Natural killer cell treated with Interleukin-12 subunit alpha and Interleukin-12 subunit beta and Interleukin-15 and Interleukin-18, amount 100 ng/mL, for 72 hours (primary cell): ENCODE results near the gene HERC6. TPM values are rescaled to one million over a fixed set of nuclear protein-coding genes. Genes with fewer than 3 reads are reported as not detected.
"Not testable (repeated sequence)": the region's sequence is repeated elsewhere in the genome, so short reads cannot be mapped to it uniquely, and the experiment has no call there.

Experiments
- ATAC-seq, 2 donors: fragments of 150-1000 bp; cut with Tn5 transposase in 1 of 2; sonication (Bioruptor Pico), chemical (Tn5 transposase) in 1 of 2; 2 replicates each; pipeline ENCODE4 v1.10.0; 2021
- DNase-seq: peaks from one replicate; pipeline ENCODE4 v3.0.0; 2022; ENCODE audit warnings: low spot score
- H3K27ac Mint-ChIP-seq, 2 donors: 1 replicate in 1 of 2; 2 replicates in 1 of 2; pipeline ENCODE4 v1.8.0; 2022; ENCODE audit warnings: mixed read lengths in 2 of 2, mild to moderate bottlenecking in 1 of 2, moderate library complexity in 1 of 2
- H3K27me3 Mint-ChIP-seq, 2 donors: 1 replicate in 1 of 2; 2 replicates in 1 of 2; pipeline ENCODE4 v1.8.0; 2022; ENCODE audit warnings: mixed read lengths in 2 of 2
- H3K36me3 Mint-ChIP-seq: one replicate; pipeline ENCODE4 v1.8.0; 2022; ENCODE audit warnings: mixed read lengths
- H3K4me1 Mint-ChIP-seq, 2 donors: 1 replicate in 1 of 2; 2 replicates in 1 of 2; pipeline ENCODE4 v1.8.0; 2022; ENCODE audit warnings: low read depth in 2 of 2, mixed read lengths in 2 of 2, mild to moderate bottlenecking in 1 of 2
- H3K4me3 Mint-ChIP-seq: one replicate; pipeline ENCODE4 v1.8.0; 2022; ENCODE audit warnings: mixed read lengths
- H3K9me3 Mint-ChIP-seq: 2 replicates; pipeline ENCODE4 v1.8.0; 2022; ENCODE audit warnings: mixed read lengths
- total RNA-seq, 2 donors: library from RNA; stranded (reverse); gene quantifications; one replicate each; pipeline ENCODE4 v1.2.3, GENCODE V29; 2022

The HERC6 gene
- 10 to 100 TPM in 1 of 2 donors, 1 to 10 TPM in 1; 8.0 to 10.9 TPM for total RNA-seq

DNA sequence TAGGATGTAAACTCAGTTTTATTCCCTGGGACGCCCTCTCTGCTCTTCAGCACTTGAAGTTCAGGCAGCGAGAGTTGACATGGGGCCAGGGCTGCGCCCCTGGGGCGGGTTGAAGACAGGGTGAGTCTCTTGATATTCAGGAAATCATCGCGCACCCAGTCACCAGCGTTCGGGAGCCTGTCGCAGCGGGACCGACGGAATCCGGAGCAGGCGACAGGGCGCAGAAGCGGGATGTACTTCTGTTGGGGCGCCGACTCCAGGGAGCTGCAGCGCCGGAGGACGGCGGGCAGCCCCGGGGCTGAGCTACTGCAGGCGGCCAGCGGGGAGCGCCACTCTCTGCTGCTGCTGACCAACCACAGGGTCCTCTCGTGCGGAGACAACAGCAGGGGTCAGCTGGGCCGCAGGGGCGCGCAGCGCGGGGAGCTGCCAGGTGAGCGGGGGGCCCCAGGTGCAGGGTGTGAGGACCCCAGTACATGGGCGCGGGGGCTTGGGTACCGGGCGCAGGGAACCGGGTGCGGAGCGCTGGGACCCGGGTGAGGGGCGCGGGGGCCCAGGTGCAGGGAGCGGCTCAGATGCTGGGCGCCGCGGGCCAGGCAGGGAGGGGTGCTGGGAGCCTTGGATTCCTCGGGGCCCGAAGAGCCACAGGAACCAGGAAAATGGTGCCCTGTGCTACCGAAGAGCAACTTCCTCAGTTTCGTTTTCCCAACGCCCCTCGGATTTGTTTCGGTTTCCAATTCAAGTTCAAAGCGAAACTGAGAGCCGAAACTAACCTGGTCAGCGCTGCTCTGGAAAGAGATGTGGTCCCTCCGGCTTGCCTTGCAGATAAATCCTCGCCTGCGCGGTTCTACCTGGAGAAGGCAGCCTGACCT is at the start of gene HERC6:
TSS of gene HERC6 (plus strand) at position 162 of the 869 bp plus-strand sequence. CDS start at position 232, 70 bp downstream.
- Mint-ChIP-seq H3K36me3 (peaks cover 9% of the 10 kb centered on the region), H3K4me1 (peaks cover 25 to 37% of the 10 kb centered on the region in 2 donors), H3K27ac (peak within 1 kb of the TSS; percentile 3 to 80), H3K4me3 (peak within 1 kb of the TSS; percentile 86), H3K9me3 (no peaks in the 10 kb centered on the region), H3K27me3 (no peaks in the 10 kb centered on the region)
- ATAC-seq (peak; percentile 84 to 89), DNase-seq (peak; percentile 90)

DNA sequence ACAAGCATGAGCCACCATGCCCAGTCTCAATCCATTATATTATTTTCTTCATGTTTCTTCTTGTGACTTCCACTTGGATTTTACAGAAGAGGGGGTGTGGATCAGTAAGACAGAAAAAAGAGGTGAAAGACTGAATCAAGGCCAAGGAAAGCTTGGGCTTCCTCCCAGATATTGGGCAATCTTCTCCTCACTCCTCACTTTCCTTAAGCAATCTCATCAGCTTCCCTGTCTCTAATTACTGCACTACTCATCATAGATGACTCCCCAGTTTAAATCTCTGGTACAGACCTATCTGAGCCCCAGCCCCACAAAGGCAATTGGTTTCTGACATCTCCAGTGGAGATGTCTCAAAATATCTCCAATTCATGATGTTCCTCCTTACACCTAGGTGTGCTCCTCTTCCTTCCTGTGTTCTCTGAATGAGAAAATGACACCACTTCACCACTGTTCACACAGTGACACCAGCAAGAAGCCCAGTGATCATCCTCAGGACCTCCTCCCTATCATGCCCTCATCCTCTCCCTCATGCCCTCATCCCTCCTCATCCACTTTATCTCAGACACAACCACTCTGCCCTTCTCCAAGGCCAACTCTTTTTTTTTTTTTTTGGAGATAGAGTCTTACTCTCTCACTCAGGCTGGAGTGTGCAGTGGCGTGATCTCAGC is 44.8 kb upstream of the HERC6 start:
- Mint-ChIP-seq H3K4me3 (no peak overlapping the region), H3K27me3 (peaks cover 8 to 24% of the 10 kb centered on the region in 2 donors), H3K9me3 (no peaks in the 10 kb centered on the region), H3K4me1 (peaks cover 5 to 6% of the 10 kb centered on the region in 2 donors), H3K36me3 (no peaks in the 10 kb centered on the region), H3K27ac (no peak overlapping the region)
- ATAC-seq (no peak), DNase-seq (no peak)

- no peak overlapping the region for H3K4me3 Mint-ChIP-seq
- no peak for ATAC-seq
- H3K27me3 Mint-ChIP-seq = peaks cover 8 to 24% of the 10 kb centered on the region in 2 donors
- H3K27ac Mint-ChIP-seq = no peak overlapping the region
- no peaks in the 10 kb centered on the region for H3K36me3 Mint-ChIP-seq
- DNase-seq = no peak
- peaks cover 5 to 6% of the 10 kb centered on the region in 2 donors for H3K4me1 Mint-ChIP-seq
- no peaks in the 10 kb centered on the region for H3K9me3 Mint-ChIP-seq
These were observed 43.5 kb upstream of the HERC6 start for GRCh38 chr4:88335092-88335665.

GRCh38 chr4:88341227-88342192 is 37.1 kb upstream of the HERC6 start:
- no peaks in the 10 kb centered on the region for H3K4me1 Mint-ChIP-seq
- ATAC-seq (no peak), DNase-seq (no peak)
- H3K9me3 Mint-ChIP-seq = no peaks in the 10 kb centered on the region
- H3K27ac Mint-ChIP-seq = no peak overlapping the region
- no peaks in the 10 kb centered on the region for H3K36me3 Mint-ChIP-seq
- H3K27me3 Mint-ChIP-seq = no peaks in the 10 kb centered on the region
- no peak overlapping the region for H3K4me3 Mint-ChIP-seq

GRCh38 chr4:88346902-88347301 is 31.8 kb upstream of the HERC6 start:
- H3K9me3 Mint-ChIP-seq, ATAC-seq, H3K27me3 Mint-ChIP-seq, DNase-seq, H3K27ac Mint-ChIP-seq, H3K4me3 Mint-ChIP-seq, H3K36me3 Mint-ChIP-seq, H3K4me1 Mint-ChIP-seq: not testable (repeated sequence)

GRCh38 chr4:88348761-88349160 is 29.9 kb upstream of the HERC6 start:
- not testable (repeated sequence) for H3K4me3 Mint-ChIP-seq, ATAC-seq, DNase-seq, H3K27me3 Mint-ChIP-seq, H3K36me3 Mint-ChIP-seq, H3K27ac Mint-ChIP-seq, H3K4me1 Mint-ChIP-seq, H3K9me3 Mint-ChIP-seq

DNA sequence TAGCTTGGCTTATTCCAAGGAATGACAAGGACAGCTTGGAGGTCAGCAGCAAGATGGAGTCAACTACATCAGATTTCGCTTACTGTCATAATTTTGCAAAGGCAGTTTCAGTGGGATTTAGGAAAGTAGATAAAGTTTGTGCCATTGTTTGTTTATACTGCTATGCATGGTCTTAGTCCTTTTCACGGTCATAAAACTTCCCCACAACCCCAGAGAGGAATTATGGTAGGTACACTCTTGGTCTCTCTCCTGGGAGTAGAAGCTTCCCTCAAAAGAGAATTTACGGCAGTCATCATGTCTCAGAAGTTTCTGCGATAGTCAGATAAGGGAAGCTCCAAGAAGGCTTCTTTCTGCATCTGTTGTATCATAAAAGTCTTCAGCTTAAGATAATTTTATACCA is 27.9 kb upstream of the HERC6 start:
- no peaks in the 10 kb centered on the region for H3K4me1 Mint-ChIP-seq
- H3K4me3 Mint-ChIP-seq = no peak overlapping the region
- DNase-seq (no peak), ATAC-seq (no peak)
- H3K27ac Mint-ChIP-seq = no peak overlapping the region
- no peaks in the 10 kb centered on the region for H3K27me3 Mint-ChIP-seq
- H3K36me3 Mint-ChIP-seq = peaks cover 8% of the 10 kb centered on the region
- no peaks in the 10 kb centered on the region for H3K9me3 Mint-ChIP-seq

DNA sequence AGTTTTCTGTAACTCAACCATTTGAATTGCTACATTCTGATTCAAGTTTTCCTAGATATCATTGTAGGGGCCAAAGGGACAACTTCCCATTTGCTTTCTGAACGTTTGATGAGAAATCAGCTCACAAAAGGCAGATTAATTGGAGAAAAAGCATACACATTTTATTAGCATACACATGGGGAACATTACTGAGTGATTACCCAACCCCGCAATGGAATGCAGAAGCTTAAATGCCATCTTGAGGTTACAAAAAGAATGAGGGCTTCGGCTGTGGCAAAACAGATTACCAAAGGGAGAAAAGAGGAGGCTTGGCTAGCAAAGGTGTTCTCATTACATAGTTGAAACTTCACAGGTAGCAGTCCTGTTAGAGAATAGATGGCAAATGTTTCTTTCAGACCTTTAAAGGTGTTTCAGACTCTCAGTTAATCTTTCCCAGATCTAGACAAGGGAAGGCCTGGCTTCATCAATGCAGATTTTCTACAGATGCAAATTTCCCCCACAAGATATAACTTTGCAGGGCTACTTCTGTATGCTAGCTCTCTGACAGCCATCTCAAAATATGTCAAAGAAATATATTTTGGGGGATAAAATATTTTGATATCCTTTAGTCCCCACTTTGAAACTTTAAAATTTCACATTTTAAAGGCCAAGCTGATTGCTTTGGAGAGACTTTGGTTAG is 26.5 kb upstream of the HERC6 start:
- H3K27ac Mint-ChIP-seq = no peak overlapping the region
- peaks cover 8% of the 10 kb centered on the region for H3K36me3 Mint-ChIP-seq
- no peak for ATAC-seq
- no peaks in the 10 kb centered on the region for H3K9me3 Mint-ChIP-seq
- H3K27me3 Mint-ChIP-seq = no peaks in the 10 kb centered on the region
- no peaks in the 10 kb centered on the region for H3K4me1 Mint-ChIP-seq
- no peak overlapping the region for H3K4me3 Mint-ChIP-seq
- DNase-seq = no peak

DNA sequence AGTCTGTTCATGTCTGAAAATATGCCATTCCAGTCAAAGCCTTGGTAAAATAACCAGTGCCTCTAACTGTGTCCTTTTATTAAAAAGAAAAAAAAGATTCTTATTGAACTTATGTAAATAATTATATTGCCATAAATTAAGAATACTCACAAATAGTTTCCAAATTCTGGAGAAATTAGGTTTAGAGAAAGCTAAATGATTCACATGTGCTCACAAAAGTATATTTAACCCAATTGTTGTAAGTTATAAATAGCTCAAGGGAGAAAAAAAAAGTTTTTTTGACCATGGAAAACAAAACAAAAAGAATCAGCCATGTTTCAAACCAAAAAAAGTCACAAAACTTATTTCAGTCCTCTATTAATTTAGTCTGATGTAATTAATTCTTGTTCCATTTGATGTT is 25.3 kb upstream of the HERC6 start:
- no peaks in the 10 kb centered on the region for H3K9me3 Mint-ChIP-seq
- no peak for DNase-seq
- no peaks in the 10 kb centered on the region for H3K27me3 Mint-ChIP-seq
- no peak overlapping the region for H3K4me3 Mint-ChIP-seq
- no peak for ATAC-seq
- H3K36me3 Mint-ChIP-seq = peaks cover 8% of the 10 kb centered on the region
- H3K4me1 Mint-ChIP-seq = no peaks in the 10 kb centered on the region
- H3K27ac Mint-ChIP-seq = no peak overlapping the region

DNA sequence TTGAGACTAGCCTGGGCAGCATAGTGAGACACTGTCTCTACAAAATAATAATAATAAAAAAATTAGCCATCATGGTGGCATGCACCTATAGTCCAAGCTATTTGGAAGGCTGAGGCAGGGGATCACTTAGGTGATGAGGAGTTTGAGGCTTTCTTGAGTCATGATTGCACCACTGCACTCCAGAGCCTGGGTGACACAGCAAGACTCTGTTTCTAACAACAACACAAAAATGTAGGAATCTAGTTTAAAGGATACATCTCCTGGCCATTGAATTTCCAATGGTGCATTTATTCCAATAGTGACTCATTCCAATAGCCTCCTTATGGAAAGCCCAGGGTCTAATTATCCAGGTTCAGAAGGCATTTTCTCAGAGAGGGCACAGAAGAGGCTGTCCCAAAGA is 21.9 kb upstream of the HERC6 start:
- Mint-ChIP-seq H3K9me3 (no peaks in the 10 kb centered on the region), H3K27ac (no peak overlapping the region), H3K27me3 (no peaks in the 10 kb centered on the region), H3K36me3 (peaks cover 8% of the 10 kb centered on the region), H3K4me3 (no peak overlapping the region), H3K4me1 (no peaks in the 10 kb centered on the region)
- DNase-seq = no peak
- ATAC-seq = no peak

- H3K27ac Mint-ChIP-seq = no peak overlapping the region
- no peaks in the 10 kb centered on the region for H3K9me3 Mint-ChIP-seq
- H3K4me1 Mint-ChIP-seq = no peaks in the 10 kb centered on the region
- H3K27me3 Mint-ChIP-seq = peaks cover 0 to 3% of the 10 kb centered on the region in 2 donors
- ATAC-seq (no peak), DNase-seq (no peak)
- peaks cover 3% of the 10 kb centered on the region for H3K36me3 Mint-ChIP-seq
- H3K4me3 Mint-ChIP-seq = no peak overlapping the region
These were observed 21.4 kb upstream of the HERC6 start for GRCh38 chr4:88357262-88357661.

DNA sequence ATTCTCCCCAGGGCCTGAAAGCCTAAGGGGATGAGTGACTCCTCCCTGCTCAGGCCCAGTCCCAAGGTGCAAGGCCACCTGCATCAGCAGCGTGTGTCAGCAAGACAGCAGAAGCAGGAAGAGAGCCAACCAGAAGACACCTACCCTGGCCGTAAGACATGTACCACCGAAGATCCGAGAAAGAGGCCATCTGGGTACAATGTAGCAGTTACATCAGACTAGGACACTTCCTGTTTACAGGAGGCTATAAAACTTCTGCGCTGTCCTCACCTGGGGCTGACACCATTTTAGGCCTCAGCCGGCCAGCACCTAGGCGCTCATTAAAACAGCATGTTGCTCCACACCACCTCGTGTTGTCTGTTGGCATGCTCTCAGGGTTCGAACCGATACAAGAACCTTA is 19.1 kb upstream of the HERC6 start:
- no peak for DNase-seq
- H3K9me3 Mint-ChIP-seq = peaks cover 6% of the 10 kb centered on the region

GRCh38 chr4:88360256-88360655 is 18.4 kb upstream of the HERC6 start:
- H3K36me3 Mint-ChIP-seq = peaks cover 8% of the 10 kb centered on the region
- H3K4me1 Mint-ChIP-seq = no peaks in the 10 kb centered on the region
- no peak overlapping the region for H3K4me3 Mint-ChIP-seq
- no peak for ATAC-seq
- DNase-seq = no peak
- H3K9me3 Mint-ChIP-seq = peaks cover 6% of the 10 kb centered on the region
- peaks cover 0 to 16% of the 10 kb centered on the region in 2 donors for H3K27me3 Mint-ChIP-seq
- H3K27ac Mint-ChIP-seq = no peak overlapping the region

More for the DNA sequence above, 19.1 kb upstream of the HERC6 start:
- Mint-ChIP-seq H3K27me3 (peaks cover 0 to 16% of the 10 kb centered on the region in 2 donors), H3K36me3 (peaks cover 8% of the 10 kb centered on the region), H3K27ac (no peak overlapping the region), H3K4me3 (no peak overlapping the region), H3K4me1 (no peaks in the 10 kb centered on the region)
- no peak for ATAC-seq
